Measurements from ENCODE around the gene DENND5A. TPM values are rescaled to one million over a fixed set of nuclear protein-coding genes. Genes with fewer than 3 reads are reported as not detected.

DENND5A gene
- total RNA-seq, 1 donor from 2014 or later, result 75.3 TPM

DNA sequence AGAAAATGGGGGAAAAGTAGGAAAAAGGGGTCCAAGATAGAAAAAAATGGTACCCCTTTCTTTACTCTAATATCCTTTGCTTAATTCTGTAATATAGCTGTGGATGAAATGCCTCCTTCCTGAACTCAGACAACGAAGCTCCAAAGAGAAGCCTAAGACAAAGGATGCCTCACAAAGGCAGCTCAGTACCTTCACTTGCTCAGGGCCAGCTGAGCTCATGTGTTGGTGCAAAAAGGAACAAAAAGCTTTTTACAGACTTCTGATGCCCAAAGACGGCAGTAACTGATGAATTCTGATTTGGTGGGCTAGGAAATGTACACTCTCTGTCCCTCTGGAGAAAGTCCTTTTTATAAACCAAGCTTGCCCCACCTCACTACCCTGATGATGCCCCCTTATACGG lies 77.5 kb downstream of the DENND5A start:
- Mint-ChIP-seq H3K36me3 (ENCODE audit: insufficient read depth) (peaks cover 45% of the 10 kb centered on the region), H3K9me3 (ENCODE audit: low read depth) (peaks cover 17% of the 10 kb centered on the region), H3K4me1 (ENCODE audit: low read depth) (peaks cover 9% of the 10 kb centered on the region), H3K27me3 (no peaks in the 10 kb centered on the region), H3K4me3 (ENCODE audit: low read depth) (no peak overlapping the region), H3K27ac (no peak overlapping the region)
- DNase-seq (ENCODE audit: low spot score, unreplicated experiment), result no peak
- TF ChIP-seq, protein P1, sequence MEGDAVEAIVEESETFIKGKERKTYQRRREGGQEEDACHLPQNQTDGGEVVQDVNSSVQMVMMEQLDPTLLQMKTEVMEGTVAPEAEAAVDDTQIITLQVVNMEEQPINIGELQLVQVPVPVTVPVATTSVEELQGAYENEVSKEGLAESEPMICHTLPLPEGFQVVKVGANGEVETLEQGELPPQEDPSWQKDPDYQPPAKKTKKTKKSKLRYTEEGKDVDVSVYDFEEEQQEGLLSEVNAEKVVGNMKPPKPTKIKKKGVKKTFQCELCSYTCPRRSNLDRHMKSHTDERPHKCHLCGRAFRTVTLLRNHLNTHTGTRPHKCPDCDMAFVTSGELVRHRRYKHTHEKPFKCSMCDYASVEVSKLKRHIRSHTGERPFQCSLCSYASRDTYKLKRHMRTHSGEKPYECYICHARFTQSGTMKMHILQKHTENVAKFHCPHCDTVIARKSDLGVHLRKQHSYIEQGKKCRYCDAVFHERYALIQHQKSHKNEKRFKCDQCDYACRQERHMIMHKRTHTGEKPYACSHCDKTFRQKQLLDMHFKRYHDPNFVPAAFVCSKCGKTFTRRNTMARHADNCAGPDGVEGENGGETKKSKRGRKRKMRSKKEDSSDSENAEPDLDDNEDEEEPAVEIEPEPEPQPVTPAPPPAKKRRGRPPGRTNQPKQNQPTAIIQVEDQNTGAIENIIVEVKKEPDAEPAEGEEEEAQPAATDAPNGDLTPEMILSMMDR (IDR thresholded peaks at IDR 0.05; ENCODE audit: unreplicated experiment), result no peak

DNA sequence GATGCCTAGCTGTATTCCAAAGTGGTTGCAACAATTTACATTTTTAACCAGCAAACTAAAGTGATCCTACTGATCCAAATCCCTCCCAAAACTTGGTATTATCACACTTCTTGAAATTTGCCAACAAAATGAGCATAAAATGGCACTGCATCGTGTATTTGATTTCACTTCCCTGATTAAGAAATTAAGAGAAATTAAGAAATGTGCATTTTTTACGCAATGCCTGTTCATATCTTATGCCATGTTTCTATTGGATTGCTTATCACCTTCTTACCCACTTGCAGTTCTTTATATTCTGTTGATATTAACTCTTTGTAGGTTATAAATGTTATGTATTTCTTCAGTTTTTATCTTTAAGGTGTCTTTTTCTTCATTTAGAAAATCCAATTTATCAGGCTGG lies 80.6 kb downstream of the DENND5A start:
- no peak overlapping the region for H3K27ac Mint-ChIP-seq
- no peak overlapping the region for H3K4me3 Mint-ChIP-seq (ENCODE audit: low read depth)
- TF ChIP-seq, protein P1 (IDR thresholded peaks at IDR 0.05; ENCODE audit: unreplicated experiment), result no peak
- DNase-seq (ENCODE audit: low spot score, unreplicated experiment), result no peak
- H3K27me3 Mint-ChIP-seq, result no peaks in the 10 kb centered on the region
- peaks cover 34% of the 10 kb centered on the region for H3K36me3 Mint-ChIP-seq (ENCODE audit: insufficient read depth)
- H3K9me3 Mint-ChIP-seq (ENCODE audit: low read depth), result peaks cover 5% of the 10 kb centered on the region
- H3K4me1 Mint-ChIP-seq (ENCODE audit: low read depth), result peaks cover 10% of the 10 kb centered on the region

DNA sequence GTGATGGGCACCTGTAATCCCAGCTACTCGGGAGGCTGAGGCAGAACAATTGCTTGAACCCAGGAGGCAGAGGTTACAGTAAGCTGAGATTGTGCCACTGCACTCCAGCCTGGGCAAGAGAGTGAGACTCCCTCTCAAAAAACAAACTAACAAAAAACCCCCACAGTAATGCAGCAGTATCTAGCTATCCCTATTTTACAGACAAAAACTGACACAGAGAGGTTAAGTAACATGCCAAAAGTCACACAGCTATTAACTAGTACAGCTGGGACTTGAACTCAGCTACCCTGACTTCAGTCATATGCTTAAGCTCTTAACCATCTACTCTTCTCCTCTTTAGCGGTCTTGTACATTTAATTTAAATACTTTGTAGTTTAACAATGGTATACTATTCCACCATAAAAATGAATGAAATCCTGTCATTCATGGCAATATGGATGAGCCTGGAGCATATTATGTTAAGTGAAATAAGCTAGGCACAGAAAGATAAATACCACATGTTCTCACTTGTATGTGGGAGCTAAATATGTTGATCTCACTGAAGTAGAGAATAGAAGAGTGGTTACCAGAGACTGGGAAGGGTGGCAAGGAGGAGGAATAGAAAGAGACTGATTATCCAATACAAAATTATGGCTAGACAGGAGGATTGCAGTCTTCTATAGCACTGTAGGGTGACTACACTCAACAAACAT lies 82.8 kb downstream of the DENND5A start:
- Mint-ChIP-seq H3K9me3 (ENCODE audit: low read depth) (no peaks in the 10 kb centered on the region), H3K4me1 (ENCODE audit: low read depth) (peaks cover 19% of the 10 kb centered on the region), H3K27me3 (no peaks in the 10 kb centered on the region), H3K4me3 (ENCODE audit: low read depth) (no peak overlapping the region), H3K36me3 (ENCODE audit: insufficient read depth) (peaks cover 30% of the 10 kb centered on the region), H3K27ac (no peak overlapping the region)
- no peak for DNase-seq (ENCODE audit: low spot score, unreplicated experiment)
- TF ChIP-seq, protein P1 (IDR thresholded peaks at IDR 0.05; ENCODE audit: unreplicated experiment), result no peak

DNA sequence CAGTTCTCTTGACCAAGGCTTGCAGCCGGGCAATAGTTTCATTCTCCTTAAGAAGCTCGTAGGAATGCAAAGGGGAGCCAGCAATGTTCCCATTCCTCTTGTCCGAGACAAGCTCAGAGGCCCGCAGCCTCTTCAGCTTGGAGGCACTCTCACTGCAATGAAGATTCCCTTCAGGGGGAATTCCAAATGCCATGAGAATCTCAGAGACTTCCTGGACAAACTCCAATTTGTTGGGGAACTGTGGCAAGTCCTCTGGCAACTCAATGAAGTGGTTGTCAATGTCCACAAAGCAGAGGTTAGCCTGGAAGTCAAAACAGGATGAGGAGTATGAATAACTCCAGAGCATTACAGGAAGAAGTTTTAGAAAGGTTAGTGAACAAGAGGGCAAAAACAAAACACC lies 84.4 kb downstream of the DENND5A start:
- H3K9me3 Mint-ChIP-seq (ENCODE audit: low read depth), result no peaks in the 10 kb centered on the region
- no peaks in the 10 kb centered on the region for H3K27me3 Mint-ChIP-seq
- peaks cover 36% of the 10 kb centered on the region for H3K36me3 Mint-ChIP-seq (ENCODE audit: insufficient read depth)

GRCh38 chr11:9179141-9179540 lies 86.0 kb downstream of the DENND5A start:
- H3K36me3 Mint-ChIP-seq (ENCODE audit: insufficient read depth), result peaks cover 36% of the 10 kb centered on the region
- no peak for DNase-seq (ENCODE audit: low spot score, unreplicated experiment)
- H3K9me3 Mint-ChIP-seq (ENCODE audit: low read depth), result no peaks in the 10 kb centered on the region
- peak overlapping the region; percentile 41 for H3K27ac Mint-ChIP-seq
- peaks cover 14% of the 10 kb centered on the region for H3K4me1 Mint-ChIP-seq (ENCODE audit: low read depth)
- TF ChIP-seq, protein P1 (IDR thresholded peaks at IDR 0.05; ENCODE audit: unreplicated experiment), result no peak
- no peaks in the 10 kb centered on the region for H3K27me3 Mint-ChIP-seq
- H3K4me3 Mint-ChIP-seq (ENCODE audit: low read depth), result no peak overlapping the region

More for the DNA sequence above, 84.4 kb downstream of the DENND5A start:
- Mint-ChIP-seq H3K4me1 (ENCODE audit: low read depth) (peaks cover 15% of the 10 kb centered on the region), H3K4me3 (ENCODE audit: low read depth) (no peak overlapping the region), H3K27ac (peak overlapping the region; percentile 15)
- DNase-seq (ENCODE audit: low spot score, unreplicated experiment), result no peak
- TF ChIP-seq, protein P1 (IDR thresholded peaks at IDR 0.05; ENCODE audit: unreplicated experiment), result no peak
